Mesodermal cell (in vitro differentiated cells): ENCODE measurements around the gene MAGI1.

ENCODE experiments used
- H3K27ac ChIP-seq: 2 replicates; pipeline ENCODE4 v1.7.0; 2013; ENCODE audit warnings: mild to moderate bottlenecking, low read depth, low read length, moderate library complexity; ENCODE audit not compliant: severe bottlenecking
- H3K36me3 ChIP-seq: 2 replicates; pipeline ENCODE4 v1.7.1; 2013; ENCODE audit warnings: mild to moderate bottlenecking, low read length, moderate library complexity; ENCODE audit not compliant: control insufficient read depth, insufficient read depth
- H3K4me1 ChIP-seq: one replicate; pipeline ENCODE4 v1.7.1; 2013; ENCODE audit warnings: mild to moderate bottlenecking, low read length; ENCODE audit not compliant: insufficient read depth, control insufficient read depth, poor library complexity, severe bottlenecking
- H3K4me3 ChIP-seq: 2 replicates; pipeline ENCODE4 v1.7.0; 2013; ENCODE audit warnings: low read length, control low read depth, mild to moderate bottlenecking; ENCODE audit not compliant: insufficient read depth, poor library complexity, severe bottlenecking; ENCODE audit errors: extremely low read depth
- H3K9me3 ChIP-seq: 2 replicates; pipeline ENCODE4 v1.7.1; 2013; ENCODE audit warnings: mild to moderate bottlenecking, low read length, moderate library complexity; ENCODE audit not compliant: control insufficient read depth
- WGBS, 2 experiments: methylation state at CpG; one replicate each; pipeline ENCODE4 v1.1.5; 2013; ENCODE audit warnings: missing lambda C conversion rate in 2 of 2; ENCODE audit not compliant: insufficient coverage in 2 of 2; 5-methylcytosine and 5-hydroxymethylcytosine counted together

The MAGI1 gene

DNA sequence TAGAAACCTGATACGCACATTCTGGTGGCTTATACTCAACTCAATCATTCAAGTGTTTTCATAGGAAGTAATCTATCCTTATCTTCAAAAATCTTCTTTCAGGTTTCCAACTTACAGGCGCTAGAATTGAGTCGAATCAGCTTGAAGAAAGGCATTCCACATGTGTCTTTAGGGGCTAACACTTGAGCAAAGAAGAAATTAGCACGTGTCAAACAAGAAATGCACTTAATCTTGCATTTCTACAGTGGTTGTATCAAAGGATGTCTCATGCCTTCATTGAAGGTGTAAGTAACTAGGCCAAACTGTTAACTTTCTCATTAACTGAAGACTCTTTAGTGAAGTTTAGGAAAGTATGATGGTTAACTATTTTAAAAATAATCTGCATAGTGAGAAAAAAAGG is 557.6 kb downstream of the MAGI1 start:
- H3K9me3 ChIP-seq = no peaks in the 10 kb centered on the region
- no peaks in the 10 kb centered on the region for H3K36me3 ChIP-seq
- H3K4me3 ChIP-seq = no peak overlapping the region
- WGBS, 2 experiments = 85 to 89% methylated on average over 3 to 4 of the region's 4 CpGs
- H3K27ac ChIP-seq = no peak overlapping the region
- no peaks in the 10 kb centered on the region for H3K4me1 ChIP-seq

GRCh38 chr3:65479990-65480389 is 558.7 kb downstream of the MAGI1 start:
- Histone ChIP-seq H3K4me3 (no peak overlapping the region), H3K4me1 (no peaks in the 10 kb centered on the region), H3K36me3 (peaks cover 9% of the 10 kb centered on the region), H3K9me3 (no peaks in the 10 kb centered on the region), H3K27ac (no peak overlapping the region)
- 94 to 100% methylated on average over 1 to 3 of the region's 3 CpGs for WGBS, 2 experiments

- no peaks in the 10 kb centered on the region for H3K9me3 ChIP-seq
- peaks cover 5% of the 10 kb centered on the region for H3K4me1 ChIP-seq
- H3K27ac ChIP-seq = no peak overlapping the region
- 39 to 49% methylated on average over 10 to 13 of the region's 13 CpGs for WGBS, 2 experiments
- no peak overlapping the region for H3K4me3 ChIP-seq
- H3K36me3 ChIP-seq = peaks cover 9% of the 10 kb centered on the region
These were observed 559.9 kb downstream of the MAGI1 start for GRCh38 chr3:65478551-65479500.

DNA sequence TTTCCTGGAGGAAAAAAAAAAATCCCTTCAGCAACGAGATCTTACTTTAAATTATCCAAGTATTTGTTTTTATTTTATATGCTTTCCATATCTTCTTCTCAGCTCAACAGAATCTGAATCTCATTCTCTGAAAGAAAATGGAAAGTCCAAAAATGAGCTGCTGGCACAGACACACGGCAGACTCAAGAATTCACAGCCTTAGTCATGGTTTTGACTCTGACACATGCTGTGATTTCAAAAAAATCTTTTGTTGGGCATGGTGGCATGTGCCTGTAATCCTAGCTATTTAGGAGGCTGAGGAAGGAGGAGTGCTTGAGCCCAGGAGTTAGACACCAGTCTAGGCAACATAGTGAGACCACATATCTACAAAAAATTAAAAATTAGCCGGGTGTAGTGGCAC is 565.0 kb downstream of the MAGI1 start:
- Histone ChIP-seq H3K4me3 (no peak overlapping the region), H3K9me3 (no peaks in the 10 kb centered on the region), H3K4me1 (peaks cover 5% of the 10 kb centered on the region), H3K27ac (no peak overlapping the region), H3K36me3 (peaks cover 9% of the 10 kb centered on the region)
- WGBS, 2 experiments = 44 to 69% methylated on average over 1 of the region's 3 CpGs

DNA sequence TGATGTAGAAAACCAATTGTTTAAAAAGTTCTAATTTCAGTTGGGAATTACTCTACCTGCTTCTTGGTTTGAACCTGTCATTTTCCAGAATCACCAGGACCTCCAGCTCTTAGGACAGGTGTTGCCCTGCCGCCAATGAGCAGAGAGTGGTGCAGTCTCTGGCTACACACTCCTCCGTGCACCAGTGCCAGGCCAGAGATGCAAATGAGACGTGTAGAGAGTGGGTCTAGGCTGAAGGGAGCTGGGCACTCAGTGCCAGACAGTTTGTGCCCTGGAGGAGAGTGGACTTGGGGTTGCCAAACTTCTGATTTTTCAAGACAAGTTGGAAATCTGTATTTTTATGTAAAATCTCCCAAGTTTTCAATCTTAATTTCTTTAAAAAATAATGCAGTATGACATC is 566.2 kb downstream of the MAGI1 start:
- 79 to 93% methylated on average over 3 of the region's 3 CpGs for WGBS, 2 experiments
- H3K4me3 ChIP-seq = no peak overlapping the region
- peaks cover 9% of the 10 kb centered on the region for H3K36me3 ChIP-seq
- no peak overlapping the region for H3K27ac ChIP-seq
- H3K9me3 ChIP-seq = no peaks in the 10 kb centered on the region
- H3K4me1 ChIP-seq = peaks cover 5% of the 10 kb centered on the region

GRCh38 chr3:65466300-65466988 is 572.3 kb downstream of the MAGI1 start:
- Histone ChIP-seq H3K36me3 (no peaks in the 10 kb centered on the region), H3K4me1 (no peaks in the 10 kb centered on the region), H3K9me3 (no peaks in the 10 kb centered on the region), H3K27ac (peak overlapping the region; percentile 51), H3K4me3 (no peak overlapping the region)
- WGBS, 2 experiments = 61 to 65% methylated on average over 4 of the region's 5 CpGs

DNA sequence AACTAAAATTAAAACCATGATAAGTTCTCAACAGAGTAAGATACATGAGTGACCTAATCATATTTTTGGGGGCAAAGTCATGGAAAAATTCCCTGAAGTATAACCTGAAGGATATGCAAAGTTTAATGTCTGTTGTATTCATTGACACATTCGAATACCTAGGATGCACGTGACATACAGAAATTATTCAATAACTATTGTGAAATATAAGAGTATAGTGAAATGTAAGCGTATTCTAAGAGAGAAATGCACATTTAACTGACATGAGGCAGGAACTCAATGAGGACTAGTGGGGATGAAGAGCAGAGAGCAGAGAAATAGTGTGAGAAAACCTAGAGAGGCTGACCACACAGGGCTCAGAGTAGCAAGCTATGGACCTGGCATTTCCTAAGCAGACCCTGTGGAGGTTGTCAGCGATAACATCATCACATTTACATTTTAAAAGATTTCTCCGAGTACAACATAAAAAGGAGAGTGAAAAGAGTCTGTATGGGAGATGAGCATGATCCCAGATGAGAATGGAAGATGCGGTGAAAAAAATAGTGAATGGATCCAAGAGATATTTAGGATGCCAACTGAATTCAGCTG is 588.8 kb downstream of the MAGI1 start:
- Histone ChIP-seq H3K4me1 (no peaks in the 10 kb centered on the region), H3K36me3 (no peaks in the 10 kb centered on the region), H3K4me3 (no peak overlapping the region), H3K9me3 (no peaks in the 10 kb centered on the region), H3K27ac (no peak overlapping the region)
- WGBS, 2 experiments = 85 to 96% methylated on average over 2 of the region's 6 CpGs

DNA sequence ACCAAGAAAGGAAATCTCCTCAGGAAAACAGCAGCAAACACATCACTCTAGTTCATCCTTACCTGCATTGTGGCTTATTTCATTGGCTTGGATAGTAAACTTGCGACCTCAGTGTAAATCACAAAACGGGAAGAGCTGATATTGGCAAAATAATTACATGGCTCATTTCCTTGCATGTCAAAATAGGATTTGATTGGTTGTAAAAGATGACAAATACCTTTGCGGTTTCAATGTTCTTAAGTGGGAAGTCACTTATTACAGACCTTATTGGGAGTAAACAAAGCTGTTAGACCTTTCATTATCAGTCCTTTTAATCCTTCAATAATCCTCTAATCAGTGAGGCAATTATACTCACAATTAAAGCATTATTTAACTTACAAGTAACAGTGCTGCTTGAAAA is 590.6 kb downstream of the MAGI1 start:
- 100% methylated on average over 2 of the region's 3 CpGs; no CpG with 5 or more reads in 1 of the 2 experiments for WGBS, 2 experiments
- no peak overlapping the region for H3K27ac ChIP-seq
- H3K36me3 ChIP-seq = no peaks in the 10 kb centered on the region
- H3K4me1 ChIP-seq = no peaks in the 10 kb centered on the region
- no peaks in the 10 kb centered on the region for H3K9me3 ChIP-seq
- no peak overlapping the region for H3K4me3 ChIP-seq

- Histone ChIP-seq H3K36me3 (peaks cover 7% of the 10 kb centered on the region), H3K4me3 (no peak overlapping the region), H3K4me1 (no peaks in the 10 kb centered on the region), H3K27ac (no peak overlapping the region), H3K9me3 (no peaks in the 10 kb centered on the region)
- whole genome bisulfite sequencing, 2 experiments = 95 to 100% methylated on average over 4 of the region's 4 CpGs
These were observed 593.0 kb downstream of the MAGI1 start for GRCh38 chr3:65445573-65446169.

- Histone ChIP-seq H3K4me1 (no peaks in the 10 kb centered on the region), H3K9me3 (no peaks in the 10 kb centered on the region), H3K36me3 (peaks cover 13% of the 10 kb centered on the region), H3K4me3 (no peak overlapping the region), H3K27ac (no peak overlapping the region)
- WGBS, 2 experiments = 70 to 74% methylated on average over 5 to 6 of the region's 7 CpGs
These were observed 594.3 kb downstream of the MAGI1 start for GRCh38 chr3:65444447-65444815.
